ENCODE measurements around the gene CDC5L. TPM values are rescaled to one million over a fixed set of nuclear protein-coding genes. Genes with fewer than 3 reads are reported as not detected.

The CDC5L gene
- total and polyA plus RNA-seq, 2 experiments from 2014 or later: 27.0 to 32.5 TPM

DNA sequence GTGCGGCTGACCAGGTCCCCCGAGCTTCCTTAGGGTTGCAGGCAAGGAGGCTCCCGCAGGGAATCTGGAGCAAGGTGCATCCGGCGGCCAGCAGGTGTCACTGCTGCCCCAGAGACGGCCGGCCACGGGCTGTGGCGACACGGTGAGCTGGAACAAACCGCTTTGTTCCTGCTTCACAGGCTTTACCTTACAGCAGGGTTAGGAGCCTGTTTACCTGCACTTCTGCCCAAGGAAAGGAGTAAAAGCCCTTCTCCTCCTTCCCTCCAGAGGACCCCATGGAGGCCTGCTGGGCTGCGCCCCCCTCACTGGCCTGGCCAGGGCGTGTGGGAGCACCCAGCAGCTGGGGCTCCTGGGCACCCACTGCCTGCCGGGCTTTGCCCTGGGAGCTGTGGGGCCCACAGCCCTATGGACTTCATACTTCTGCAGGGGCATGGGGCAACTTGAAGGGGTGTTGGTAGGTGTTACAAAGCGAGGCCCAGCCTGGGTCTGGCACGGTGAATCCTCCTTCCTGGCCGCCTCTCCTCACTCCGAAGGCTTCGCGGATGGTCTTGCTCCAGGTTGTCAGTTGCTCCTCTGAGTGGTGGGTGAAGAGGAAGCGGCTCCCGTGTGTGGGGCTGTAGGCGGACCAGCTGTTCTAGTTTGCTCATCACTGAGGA is 88.4 kb downstream of the CDC5L start:
- Histone ChIP-seq H3F3A (replicated peaks; ENCODE audit: low read depth) (0 out of 2 replicates have a peak, but pooled peaks cover 3% of the 10 kb centered on the region), H3K4me3 (no peak overlapping the region), H3K27ac (ENCODE audit: low read depth) (0 out of 2 replicates have a peak overlapping the region, but pooled peaks have one; percentile 39), H4K20me1 (replicated peaks; ENCODE audit: insufficient read depth) (no peaks in the 10 kb centered on the region), H3K36me3 (ENCODE audit: insufficient read depth) (no peaks in the 10 kb centered on the region), H3K4me1 (ENCODE audit: insufficient read depth) (peaks cover 23% of the 10 kb centered on the region), H3K9me2 (ENCODE audit: insufficient read depth) (no peaks in the 10 kb centered on the region), H3K4me2 (peak overlapping the region; percentile 58; the same call in 1 of the 2 replicates), H3K27me3 (ENCODE audit: insufficient read depth) (no peaks in the 10 kb centered on the region), H3K79me2 (replicated peaks; ENCODE audit: insufficient read depth) (no peaks in the 10 kb centered on the region), H2AFZ (peak overlapping the region; percentile 99)
- no peaks in the 10 kb centered on the region for H3K9me3 Mint-ChIP-seq
- H3K27me3 Mint-ChIP-seq (ENCODE audit: insufficient read depth, low read depth, poor library complexity): peaks cover 9% of the 10 kb centered on the region
- peaks cover 33% of the 10 kb centered on the region for H3K4me1 Mint-ChIP-seq
- peak overlapping the region; percentile 83; the same call in 1 of the 2 replicates for H3K27ac Mint-ChIP-seq
- H3K4me3 Mint-ChIP-seq: no peak overlapping the region
- H3K36me3 Mint-ChIP-seq (ENCODE audit: low read depth): no peaks in the 10 kb centered on the region
- DNase-seq (ENCODE audit: low spot score) (peak; percentile 90), ATAC-seq (peak; percentile 92)
- TF ChIP-seq ZNF114 (CRISPR knock-in tag; IDR thresholded peaks at IDR 0.05): 0 out of 2 replicates have a peak, but pooled peaks have one; percentile 60
- TF ChIP-seq, protein P1, sequence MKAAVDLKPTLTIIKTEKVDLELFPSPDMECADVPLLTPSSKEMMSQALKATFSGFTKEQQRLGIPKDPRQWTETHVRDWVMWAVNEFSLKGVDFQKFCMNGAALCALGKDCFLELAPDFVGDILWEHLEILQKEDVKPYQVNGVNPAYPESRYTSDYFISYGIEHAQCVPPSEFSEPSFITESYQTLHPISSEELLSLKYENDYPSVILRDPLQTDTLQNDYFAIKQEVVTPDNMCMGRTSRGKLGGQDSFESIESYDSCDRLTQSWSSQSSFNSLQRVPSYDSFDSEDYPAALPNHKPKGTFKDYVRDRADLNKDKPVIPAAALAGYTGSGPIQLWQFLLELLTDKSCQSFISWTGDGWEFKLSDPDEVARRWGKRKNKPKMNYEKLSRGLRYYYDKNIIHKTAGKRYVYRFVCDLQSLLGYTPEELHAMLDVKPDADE (IDR thresholded peaks at IDR 0.05): no peak
- TF ChIP-seq, protein P2, sequence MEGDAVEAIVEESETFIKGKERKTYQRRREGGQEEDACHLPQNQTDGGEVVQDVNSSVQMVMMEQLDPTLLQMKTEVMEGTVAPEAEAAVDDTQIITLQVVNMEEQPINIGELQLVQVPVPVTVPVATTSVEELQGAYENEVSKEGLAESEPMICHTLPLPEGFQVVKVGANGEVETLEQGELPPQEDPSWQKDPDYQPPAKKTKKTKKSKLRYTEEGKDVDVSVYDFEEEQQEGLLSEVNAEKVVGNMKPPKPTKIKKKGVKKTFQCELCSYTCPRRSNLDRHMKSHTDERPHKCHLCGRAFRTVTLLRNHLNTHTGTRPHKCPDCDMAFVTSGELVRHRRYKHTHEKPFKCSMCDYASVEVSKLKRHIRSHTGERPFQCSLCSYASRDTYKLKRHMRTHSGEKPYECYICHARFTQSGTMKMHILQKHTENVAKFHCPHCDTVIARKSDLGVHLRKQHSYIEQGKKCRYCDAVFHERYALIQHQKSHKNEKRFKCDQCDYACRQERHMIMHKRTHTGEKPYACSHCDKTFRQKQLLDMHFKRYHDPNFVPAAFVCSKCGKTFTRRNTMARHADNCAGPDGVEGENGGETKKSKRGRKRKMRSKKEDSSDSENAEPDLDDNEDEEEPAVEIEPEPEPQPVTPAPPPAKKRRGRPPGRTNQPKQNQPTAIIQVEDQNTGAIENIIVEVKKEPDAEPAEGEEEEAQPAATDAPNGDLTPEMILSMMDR (conservative IDR thresholded peaks at IDR 0.05; ENCODE audit: low read depth in 2 of 2): peak; percentile 88 to 99
- TF ChIP-seq EZH2 (IDR thresholded peaks at IDR 0.05; ENCODE audit: low read depth, unreplicated experiment): no peak

DNA sequence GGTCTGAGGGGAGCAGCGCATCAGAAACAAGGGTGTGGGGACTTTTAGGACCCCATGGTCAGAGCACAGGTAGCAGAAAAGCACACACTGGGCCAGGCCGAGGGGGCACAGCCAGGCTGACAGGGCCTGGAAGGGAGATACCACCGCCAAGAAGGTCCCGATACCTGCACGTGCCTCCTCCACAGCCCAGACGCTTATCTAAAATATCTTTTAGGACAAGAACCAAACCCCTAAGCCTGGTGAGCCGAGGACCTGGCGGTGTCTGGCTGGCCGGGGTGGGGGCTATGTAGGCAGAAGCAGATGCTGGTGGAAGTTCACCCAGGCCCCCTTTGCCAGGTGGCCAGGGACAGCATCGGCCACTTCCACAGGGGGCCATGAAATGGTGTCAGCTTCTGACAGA is 89.3 kb downstream of the CDC5L start:
- Histone ChIP-seq H3K9me2 (ENCODE audit: insufficient read depth) (no peaks in the 10 kb centered on the region), H3K36me3 (ENCODE audit: insufficient read depth) (no peaks in the 10 kb centered on the region), H3K4me2 (no peak overlapping the region), H3K27me3 (ENCODE audit: insufficient read depth) (no peaks in the 10 kb centered on the region), H3K4me1 (ENCODE audit: insufficient read depth) (peaks cover 18% of the 10 kb centered on the region), H4K20me1 (replicated peaks; ENCODE audit: insufficient read depth) (no peaks in the 10 kb centered on the region), H3F3A (replicated peaks; ENCODE audit: low read depth) (0 out of 2 replicates have a peak, but pooled peaks cover 3% of the 10 kb centered on the region), H3K4me3 (no peak overlapping the region), H3K27ac (ENCODE audit: low read depth) (no peak overlapping the region), H2AFZ (no peak overlapping the region), H3K79me2 (replicated peaks; ENCODE audit: insufficient read depth) (no peaks in the 10 kb centered on the region)
- Mint-ChIP-seq H3K27me3 (ENCODE audit: insufficient read depth, low read depth, poor library complexity) (peaks cover 9% of the 10 kb centered on the region), H3K4me1 (peaks cover 34% of the 10 kb centered on the region), H3K27ac (no peak overlapping the region), H3K9me3 (no peaks in the 10 kb centered on the region), H3K36me3 (ENCODE audit: low read depth) (no peaks in the 10 kb centered on the region), H3K4me3 (no peak overlapping the region)
- DNase-seq (ENCODE audit: low spot score) (no peak), ATAC-seq (no peak)
- TF ChIP-seq ZNF331 (CRISPR knock-in tag; IDR thresholded peaks at IDR 0.05; ENCODE audit: low read depth) (no peak), POLR2AphosphoS5 (IDR thresholded peaks at IDR 0.05; ENCODE audit: low read depth) (no peak), EZH2 (IDR thresholded peaks at IDR 0.05; ENCODE audit: low read depth, unreplicated experiment) (no peak), NANOG (IDR thresholded peaks at IDR 0.05; ENCODE audit: borderline replicate concordance) (no peak), CREB1 (CRISPR knock-in tag; IDR thresholded peaks at IDR 0.05; ENCODE audit: low read depth) (no peak), JUNB (IDR thresholded peaks at IDR 0.05; ENCODE audit: unreplicated experiment) (no peak), STAT1 (IDR thresholded peaks at IDR 0.05; ENCODE audit: unreplicated experiment) (no peak), EZH2phosphoT487 (IDR thresholded peaks at IDR 0.05; ENCODE audit: unreplicated experiment) (no peak), ZNF114 (CRISPR knock-in tag; IDR thresholded peaks at IDR 0.05) (no peak)
- TF ChIP-seq, protein P1 (IDR thresholded peaks at IDR 0.05): no peak
- TF ChIP-seq, protein P2 (conservative IDR thresholded peaks at IDR 0.05; ENCODE audit: low read depth in 2 of 2): no peak
- TF ChIP-seq, protein P3, sequence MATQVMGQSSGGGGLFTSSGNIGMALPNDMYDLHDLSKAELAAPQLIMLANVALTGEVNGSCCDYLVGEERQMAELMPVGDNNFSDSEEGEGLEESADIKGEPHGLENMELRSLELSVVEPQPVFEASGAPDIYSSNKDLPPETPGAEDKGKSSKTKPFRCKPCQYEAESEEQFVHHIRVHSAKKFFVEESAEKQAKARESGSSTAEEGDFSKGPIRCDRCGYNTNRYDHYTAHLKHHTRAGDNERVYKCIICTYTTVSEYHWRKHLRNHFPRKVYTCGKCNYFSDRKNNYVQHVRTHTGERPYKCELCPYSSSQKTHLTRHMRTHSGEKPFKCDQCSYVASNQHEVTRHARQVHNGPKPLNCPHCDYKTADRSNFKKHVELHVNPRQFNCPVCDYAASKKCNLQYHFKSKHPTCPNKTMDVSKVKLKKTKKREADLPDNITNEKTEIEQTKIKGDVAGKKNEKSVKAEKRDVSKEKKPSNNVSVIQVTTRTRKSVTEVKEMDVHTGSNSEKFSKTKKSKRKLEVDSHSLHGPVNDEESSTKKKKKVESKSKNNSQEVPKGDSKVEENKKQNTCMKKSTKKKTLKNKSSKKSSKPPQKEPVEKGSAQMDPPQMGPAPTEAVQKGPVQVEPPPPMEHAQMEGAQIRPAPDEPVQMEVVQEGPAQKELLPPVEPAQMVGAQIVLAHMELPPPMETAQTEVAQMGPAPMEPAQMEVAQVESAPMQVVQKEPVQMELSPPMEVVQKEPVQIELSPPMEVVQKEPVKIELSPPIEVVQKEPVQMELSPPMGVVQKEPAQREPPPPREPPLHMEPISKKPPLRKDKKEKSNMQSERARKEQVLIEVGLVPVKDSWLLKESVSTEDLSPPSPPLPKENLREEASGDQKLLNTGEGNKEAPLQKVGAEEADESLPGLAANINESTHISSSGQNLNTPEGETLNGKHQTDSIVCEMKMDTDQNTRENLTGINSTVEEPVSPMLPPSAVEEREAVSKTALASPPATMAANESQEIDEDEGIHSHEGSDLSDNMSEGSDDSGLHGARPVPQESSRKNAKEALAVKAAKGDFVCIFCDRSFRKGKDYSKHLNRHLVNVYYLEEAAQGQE (IDR thresholded peaks at IDR 0.05; ENCODE audit: unreplicated experiment): no peak

All from GM23338 (cell line).